ENCODE results near the gene CECR2. TPM values are rescaled to one million over a fixed set of nuclear protein-coding genes. Genes with fewer than 3 reads are reported as not detected.
"Not testable (repeated sequence)": the region's sequence is repeated elsewhere in the genome, so short reads cannot be mapped to it uniquely, and the experiment has no call there.

The CECR2 gene
- polyA plus RNA-seq, 1 donor from 2014 or later: not detected

GRCh38 chr22:17563936-17564391 lies 194.7 kb downstream of the CECR2 start:
- H3K9me3 Mint-ChIP-seq: no peaks in the 10 kb centered on the region
- no peak overlapping the region for H3K4me3 Mint-ChIP-seq
- H3K27ac Mint-ChIP-seq: no peak overlapping the region
- H3K36me3 Mint-ChIP-seq: no peaks in the 10 kb centered on the region
- peaks cover 6% of the 10 kb centered on the region for H3K27me3 Mint-ChIP-seq
- no peaks in the 10 kb centered on the region for H3K4me1 Mint-ChIP-seq

GRCh38 chr22:17566016-17566687 lies 196.9 kb downstream of the CECR2 start:
- H3K4me1 Mint-ChIP-seq, H3K36me3 Mint-ChIP-seq, H3K27ac Mint-ChIP-seq, H3K4me3 Mint-ChIP-seq, H3K9me3 Mint-ChIP-seq: not testable (repeated sequence)
- peaks cover 16% of the 10 kb centered on the region for H3K27me3 Mint-ChIP-seq

- H3K4me3 Mint-ChIP-seq: no peak overlapping the region
- H3K9me3 Mint-ChIP-seq: no peaks in the 10 kb centered on the region
- H3K27ac Mint-ChIP-seq: no peak overlapping the region
- no peaks in the 10 kb centered on the region for H3K4me1 Mint-ChIP-seq
- H3K36me3 Mint-ChIP-seq: no peaks in the 10 kb centered on the region
- H3K27me3 Mint-ChIP-seq: peaks cover 20% of the 10 kb centered on the region
Observed at GRCh38 chr22:17566776-17567175, 197.5 kb downstream of the CECR2 start.

- H3K36me3 Mint-ChIP-seq: no peaks in the 10 kb centered on the region
- no peak overlapping the region for H3K27ac Mint-ChIP-seq
- H3K4me1 Mint-ChIP-seq: no peaks in the 10 kb centered on the region
- no peaks in the 10 kb centered on the region for H3K9me3 Mint-ChIP-seq
- H3K4me3 Mint-ChIP-seq: peak overlapping the region in 1 of 4 donors; percentile 47
- peaks cover 18% of the 10 kb centered on the region for H3K27me3 Mint-ChIP-seq
Observed at GRCh38 chr22:17569971-17570511, 200.8 kb downstream of the CECR2 start.

GRCh38 chr22:17570851-17571631 lies 201.8 kb downstream of the CECR2 start:
- Mint-ChIP-seq H3K36me3 (no peaks in the 10 kb centered on the region), H3K27ac (no peak overlapping the region), H3K9me3 (no peaks in the 10 kb centered on the region)

GRCh38 chr22:17575151-17575550 lies 205.9 kb downstream of the CECR2 start:
- H3K4me1 Mint-ChIP-seq: no peaks in the 10 kb centered on the region
- H3K27me3 Mint-ChIP-seq: peaks cover 12% of the 10 kb centered on the region
- no peak overlapping the region for H3K4me3 Mint-ChIP-seq
- H3K9me3 Mint-ChIP-seq: no peaks in the 10 kb centered on the region
- no peak overlapping the region for H3K27ac Mint-ChIP-seq
- H3K36me3 Mint-ChIP-seq: no peaks in the 10 kb centered on the region

More at GRCh38 chr22:17570851-17571631, 201.8 kb downstream of the CECR2 start:
- H3K27me3 Mint-ChIP-seq: peaks cover 18% of the 10 kb centered on the region
- no peaks in the 10 kb centered on the region for H3K4me1 Mint-ChIP-seq
- no peak overlapping the region for H3K4me3 Mint-ChIP-seq

- Mint-ChIP-seq H3K27ac (no peak overlapping the region), H3K4me1 (no peaks in the 10 kb centered on the region), H3K27me3 (peaks cover 9% of the 10 kb centered on the region), H3K4me3 (no peak overlapping the region), H3K9me3 (no peaks in the 10 kb centered on the region), H3K36me3 (no peaks in the 10 kb centered on the region)
Observed at GRCh38 chr22:17575681-17576080, 206.4 kb downstream of the CECR2 start.

- H3K4me1 Mint-ChIP-seq: no peaks in the 10 kb centered on the region
- H3K27ac Mint-ChIP-seq: no peak overlapping the region
- no peaks in the 10 kb centered on the region for H3K9me3 Mint-ChIP-seq
- H3K27me3 Mint-ChIP-seq: peaks cover 1% of the 10 kb centered on the region
- no peaks in the 10 kb centered on the region for H3K36me3 Mint-ChIP-seq
- no peak overlapping the region for H3K4me3 Mint-ChIP-seq
Observed at GRCh38 chr22:17576470-17576869, 207.2 kb downstream of the CECR2 start.

- Mint-ChIP-seq H3K36me3 (no peaks in the 10 kb centered on the region), H3K4me1 (no peaks in the 10 kb centered on the region), H3K27ac (no peak overlapping the region), H3K27me3 (no peaks in the 10 kb centered on the region), H3K4me3 (no peak overlapping the region), H3K9me3 (no peaks in the 10 kb centered on the region)
Observed at GRCh38 chr22:17578136-17578754, 209.0 kb downstream of the CECR2 start.

GRCh38 chr22:17579535-17579981 lies 210.3 kb downstream of the CECR2 start:
- no peaks in the 10 kb centered on the region for H3K36me3 Mint-ChIP-seq
- no peaks in the 10 kb centered on the region for H3K9me3 Mint-ChIP-seq
- no peak overlapping the region for H3K27ac Mint-ChIP-seq
- H3K27me3 Mint-ChIP-seq: no peaks in the 10 kb centered on the region
- H3K4me1 Mint-ChIP-seq: no peaks in the 10 kb centered on the region
- no peak overlapping the region for H3K4me3 Mint-ChIP-seq

- Mint-ChIP-seq H3K4me3 (no peak overlapping the region), H3K27me3 (no peaks in the 10 kb centered on the region), H3K27ac (no peak overlapping the region), H3K36me3 (no peaks in the 10 kb centered on the region), H3K4me1 (no peaks in the 10 kb centered on the region), H3K9me3 (no peaks in the 10 kb centered on the region)
Observed at GRCh38 chr22:17580441-17581031, 211.3 kb downstream of the CECR2 start.

- Mint-ChIP-seq H3K4me1 (no peaks in the 10 kb centered on the region), H3K4me3 (no peak overlapping the region), H3K27ac (no peak overlapping the region), H3K36me3 (no peaks in the 10 kb centered on the region), H3K27me3 (no peaks in the 10 kb centered on the region), H3K9me3 (no peaks in the 10 kb centered on the region)
Observed at GRCh38 chr22:17581056-17581455, 211.8 kb downstream of the CECR2 start.

- Mint-ChIP-seq H3K9me3 (no peaks in the 10 kb centered on the region), H3K4me1 (no peaks in the 10 kb centered on the region), H3K36me3 (no peaks in the 10 kb centered on the region), H3K4me3 (no peak overlapping the region), H3K27me3 (no peaks in the 10 kb centered on the region), H3K27ac (no peak overlapping the region)
Observed at GRCh38 chr22:17581631-17582030, 212.4 kb downstream of the CECR2 start.

GRCh38 chr22:17583151-17583550 lies 213.9 kb downstream of the CECR2 start:
- Mint-ChIP-seq H3K27me3 (no peaks in the 10 kb centered on the region), H3K4me1 (no peaks in the 10 kb centered on the region), H3K4me3 (no peak overlapping the region), H3K27ac (no peak overlapping the region), H3K9me3 (no peaks in the 10 kb centered on the region), H3K36me3 (no peaks in the 10 kb centered on the region)
